ENCODE data around the gene HOOK1.

HOOK1 gene

DNA sequence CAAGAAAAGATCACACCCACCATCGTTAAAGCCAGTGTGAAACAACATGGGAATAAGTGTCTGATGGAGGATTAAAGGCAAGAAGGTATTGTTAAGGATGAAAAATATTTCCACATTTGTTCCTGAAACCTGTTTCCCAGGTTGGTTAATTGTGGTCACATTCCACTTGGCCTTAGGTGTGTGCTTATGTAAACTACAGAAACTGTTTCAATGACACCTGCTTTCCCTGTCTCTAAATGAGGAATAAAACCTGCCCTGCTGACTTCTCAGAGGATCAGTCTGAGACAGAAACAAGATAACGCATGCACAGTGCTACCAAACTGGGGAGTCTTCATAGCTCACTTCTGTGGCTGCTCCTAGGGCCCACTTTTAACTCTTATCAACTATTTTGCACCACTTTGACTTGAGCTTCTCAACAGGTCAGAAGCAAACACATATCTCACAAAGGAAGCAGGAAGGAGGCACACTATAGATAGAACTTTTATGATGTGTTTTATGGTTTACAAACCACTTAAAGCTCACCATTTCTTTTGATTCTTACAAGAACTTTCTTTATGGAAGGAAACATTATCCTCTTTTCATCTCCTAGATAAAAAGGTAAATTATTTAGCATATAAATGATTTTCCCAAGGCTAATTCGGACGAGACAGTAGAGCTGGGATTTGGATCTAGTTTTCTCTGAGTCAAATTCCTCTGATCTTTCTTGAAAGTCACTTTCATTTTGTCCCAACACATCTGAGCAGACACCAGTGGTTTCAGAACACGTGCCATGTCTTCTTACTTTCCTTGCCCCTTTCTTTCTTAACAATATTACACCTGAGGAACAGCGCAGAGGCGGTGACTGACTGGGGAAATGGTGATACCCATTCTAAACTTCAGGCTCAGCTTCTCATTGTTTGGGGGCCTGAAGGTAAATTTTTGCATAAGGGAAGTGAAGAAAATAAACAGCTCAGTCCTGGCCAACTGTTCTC lies 78.4 kb downstream of the HOOK1 start:
- no peak for DNase-seq (ENCODE audit: extremely low read depth, low read depth)
- TF ChIP-seq, protein P1, sequence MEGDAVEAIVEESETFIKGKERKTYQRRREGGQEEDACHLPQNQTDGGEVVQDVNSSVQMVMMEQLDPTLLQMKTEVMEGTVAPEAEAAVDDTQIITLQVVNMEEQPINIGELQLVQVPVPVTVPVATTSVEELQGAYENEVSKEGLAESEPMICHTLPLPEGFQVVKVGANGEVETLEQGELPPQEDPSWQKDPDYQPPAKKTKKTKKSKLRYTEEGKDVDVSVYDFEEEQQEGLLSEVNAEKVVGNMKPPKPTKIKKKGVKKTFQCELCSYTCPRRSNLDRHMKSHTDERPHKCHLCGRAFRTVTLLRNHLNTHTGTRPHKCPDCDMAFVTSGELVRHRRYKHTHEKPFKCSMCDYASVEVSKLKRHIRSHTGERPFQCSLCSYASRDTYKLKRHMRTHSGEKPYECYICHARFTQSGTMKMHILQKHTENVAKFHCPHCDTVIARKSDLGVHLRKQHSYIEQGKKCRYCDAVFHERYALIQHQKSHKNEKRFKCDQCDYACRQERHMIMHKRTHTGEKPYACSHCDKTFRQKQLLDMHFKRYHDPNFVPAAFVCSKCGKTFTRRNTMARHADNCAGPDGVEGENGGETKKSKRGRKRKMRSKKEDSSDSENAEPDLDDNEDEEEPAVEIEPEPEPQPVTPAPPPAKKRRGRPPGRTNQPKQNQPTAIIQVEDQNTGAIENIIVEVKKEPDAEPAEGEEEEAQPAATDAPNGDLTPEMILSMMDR (IDR thresholded peaks at IDR 0.05; ENCODE audit: low read depth, low read length), result no peak

DNA sequence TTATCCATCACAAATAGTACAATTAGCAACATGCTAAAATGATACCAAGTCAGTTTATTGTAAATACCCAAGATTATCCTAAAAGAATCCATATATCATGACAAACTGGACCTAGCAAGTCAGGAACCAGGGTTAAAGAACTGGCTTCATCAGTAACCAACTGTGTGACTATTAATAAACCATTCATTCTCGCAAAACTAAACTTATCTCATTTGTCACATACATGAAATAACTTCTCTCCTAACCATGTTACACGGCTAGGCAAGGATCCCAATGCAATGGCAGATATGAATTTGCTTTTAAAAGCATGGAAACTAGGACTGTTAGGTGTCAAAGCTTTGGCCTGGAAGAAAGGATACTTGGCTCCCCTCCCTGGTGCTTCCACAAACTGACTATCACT lies 82.4 kb downstream of the HOOK1 start:
- TF ChIP-seq, protein P1 (IDR thresholded peaks at IDR 0.05; ENCODE audit: low read depth, low read length), result no peak
- DNase-seq (ENCODE audit: extremely low read depth, low read depth), result no peak

DNA sequence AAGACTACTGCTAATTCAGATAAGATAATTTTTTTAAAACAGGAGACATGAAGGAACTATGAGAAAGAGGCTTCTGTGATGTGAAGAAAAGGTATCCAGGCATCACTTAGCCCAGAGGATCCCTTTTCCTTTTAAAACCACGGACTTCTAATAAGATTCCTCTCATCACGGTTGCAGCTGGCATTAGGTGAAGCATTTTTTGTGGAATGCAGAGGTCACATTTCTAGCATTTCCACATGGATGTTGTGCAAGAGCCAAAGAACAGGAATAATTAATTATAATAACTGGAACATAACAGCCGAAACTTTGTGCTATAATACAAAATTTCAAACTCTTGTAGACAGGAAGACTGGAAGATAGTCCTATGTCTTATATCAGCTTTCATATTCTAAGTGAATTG lies 84.2 kb downstream of the HOOK1 start:
- TF ChIP-seq, protein P1 (IDR thresholded peaks at IDR 0.05; ENCODE audit: low read depth, low read length), result no peak
- DNase-seq (ENCODE audit: extremely low read depth, low read depth), result no peak

DNA sequence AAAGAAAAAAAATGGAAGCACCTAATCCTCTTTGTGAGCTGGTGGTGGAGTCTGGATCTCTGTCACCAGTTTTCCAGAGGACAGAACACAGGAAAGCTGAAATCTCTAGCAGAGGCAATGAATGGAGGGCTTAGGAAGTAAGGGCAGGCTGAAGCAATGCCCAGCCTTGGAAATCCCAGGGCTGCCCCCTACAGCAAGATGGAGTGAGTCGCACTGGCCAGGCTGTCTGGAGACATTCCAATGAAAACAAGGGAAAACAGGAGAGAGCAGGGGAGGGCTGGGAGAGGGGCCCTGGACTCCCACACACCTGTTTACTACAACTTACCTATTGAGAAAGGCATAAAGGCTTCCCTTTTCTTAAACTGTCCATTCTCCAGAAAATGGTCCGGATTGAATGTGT lies 85.9 kb downstream of the HOOK1 start:
- no peak for DNase-seq (ENCODE audit: extremely low read depth, low read depth)
- TF ChIP-seq, protein P1 (IDR thresholded peaks at IDR 0.05; ENCODE audit: low read depth, low read length), result no peak

DNA sequence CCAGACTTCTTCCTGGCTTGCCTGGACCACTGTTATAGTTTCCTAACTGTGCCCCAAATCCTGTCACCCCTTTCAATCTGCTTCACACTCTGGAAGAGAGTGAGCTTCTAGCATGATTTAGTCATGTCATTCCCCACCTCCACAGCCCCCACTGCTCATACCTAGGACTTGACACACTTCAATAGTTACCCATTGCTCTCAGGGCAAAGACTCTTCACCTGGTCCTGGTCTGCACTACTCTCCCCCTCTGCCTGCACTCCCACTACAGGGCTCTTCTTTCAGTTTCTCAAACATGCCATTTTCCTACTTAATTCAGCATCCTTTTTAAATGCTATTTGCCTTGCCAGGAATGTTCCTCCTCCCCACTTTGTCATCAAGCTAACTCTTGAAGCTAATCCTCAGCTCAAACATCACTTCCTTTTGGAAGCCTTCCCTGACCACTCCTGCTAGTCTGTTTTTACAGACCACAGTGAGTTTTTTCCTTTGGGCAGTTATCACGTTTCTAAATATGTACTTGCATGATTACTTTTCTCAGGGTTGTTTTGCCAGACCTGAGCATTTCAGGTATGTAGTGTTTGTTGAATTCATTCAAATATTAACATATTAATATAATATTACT lies 87.1 kb downstream of the HOOK1 start:
- no peak for DNase-seq (ENCODE audit: extremely low read depth, low read depth)
- TF ChIP-seq, protein P1 (IDR thresholded peaks at IDR 0.05; ENCODE audit: low read depth, low read length), result no peak

DNA sequence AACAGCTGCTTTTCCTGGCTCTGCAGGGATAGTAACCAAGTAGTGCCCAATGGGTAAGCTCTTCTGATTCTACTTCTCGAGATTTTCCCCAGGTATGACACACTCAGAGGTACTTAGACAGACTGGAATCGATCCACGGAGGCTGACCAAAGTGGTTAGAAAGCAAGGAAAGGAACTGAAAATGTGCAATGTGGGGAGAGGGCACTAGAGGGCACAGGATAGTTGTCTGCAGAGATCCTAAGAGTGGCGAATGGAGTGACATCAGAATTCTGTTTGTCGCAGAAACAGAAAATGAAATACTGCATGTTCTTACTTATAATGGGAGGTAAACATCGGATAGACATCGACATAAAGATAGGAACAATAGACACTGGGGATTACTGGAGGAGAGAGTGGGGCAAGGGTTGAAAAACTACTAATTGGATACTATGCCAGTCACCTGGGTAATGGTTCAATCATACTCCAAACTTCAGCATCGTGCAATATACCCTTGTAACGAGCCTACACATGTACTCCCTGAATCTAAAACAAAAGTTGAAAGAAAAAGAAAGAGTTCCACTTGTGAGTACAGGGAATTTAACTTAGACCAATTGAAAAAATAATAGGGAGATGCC lies 88.5 kb downstream of the HOOK1 start:
- no peak for DNase-seq (ENCODE audit: extremely low read depth, low read depth)

More for the DNA sequence above, 88.5 kb downstream of the HOOK1 start:
- TF ChIP-seq, protein P1 (IDR thresholded peaks at IDR 0.05; ENCODE audit: low read depth, low read length), result peak; percentile 41

Data from AG09319 (cell line).